ENCODE results near the gene DROSHA.

DROSHA gene

GRCh38 chr5:31496891-31497290, 35.0 kb downstream of the DROSHA start:
- Histone ChIP-seq H3K9me3 (ENCODE audit: control insufficient read depth, insufficient read depth, low read length) (no peaks in the 10 kb centered on the region), H3K36me3 (ENCODE audit: insufficient read depth, low read length) (peaks cover 25% of the 10 kb centered on the region), H3K4me1 (ENCODE audit: insufficient read depth, low read length) (peaks cover 13% of the 10 kb centered on the region; the same call in 1 of the 2 replicates), H3K9ac (ENCODE audit: low read depth, low read length) (no peak overlapping the region)

GRCh38 chr5:31496301-31496700, 35.6 kb downstream of the DROSHA start:
- Histone ChIP-seq H3K36me3 (ENCODE audit: insufficient read depth, low read length) (peaks cover 22% of the 10 kb centered on the region), H3K9ac (ENCODE audit: low read depth, low read length) (no peak overlapping the region), H3K4me1 (ENCODE audit: insufficient read depth, low read length) (peaks cover 16% of the 10 kb centered on the region; the same call in 1 of the 2 replicates), H3K9me3 (ENCODE audit: control insufficient read depth, insufficient read depth, low read length) (no peaks in the 10 kb centered on the region)

GRCh38 chr5:31495336-31495735, 36.6 kb downstream of the DROSHA start:
- Histone ChIP-seq H3K4me1 (ENCODE audit: insufficient read depth, low read length) (peaks cover 26% of the 10 kb centered on the region; the same call in 1 of the 2 replicates), H3K36me3 (ENCODE audit: insufficient read depth, low read length) (peaks cover 17% of the 10 kb centered on the region), H3K9me3 (ENCODE audit: control insufficient read depth, insufficient read depth, low read length) (no peaks in the 10 kb centered on the region), H3K9ac (ENCODE audit: low read depth, low read length) (no peak overlapping the region)

GRCh38 chr5:31492869-31493268, 39.0 kb downstream of the DROSHA start:
- peaks cover 27% of the 10 kb centered on the region; the same call in 1 of the 2 replicates for H3K4me1 ChIP-seq (ENCODE audit: insufficient read depth, low read length)
- peaks cover 7% of the 10 kb centered on the region for H3K36me3 ChIP-seq (ENCODE audit: insufficient read depth, low read length)

GRCh38 chr5:31487506-31487905, 44.4 kb downstream of the DROSHA start:
- Histone ChIP-seq H3K9ac (ENCODE audit: low read depth, low read length) (no peak overlapping the region), H3K36me3 (ENCODE audit: insufficient read depth, low read length) (no peaks in the 10 kb centered on the region; the same call in 1 of the 2 replicates), H3K4me1 (ENCODE audit: insufficient read depth, low read length) (peaks cover 16% of the 10 kb centered on the region; the same call in 1 of the 2 replicates), H3K9me3 (ENCODE audit: control insufficient read depth, insufficient read depth, low read length) (no peaks in the 10 kb centered on the region)

More at GRCh38 chr5:31492869-31493268, 39.0 kb downstream of the DROSHA start:
- Histone ChIP-seq H3K9ac (ENCODE audit: low read depth, low read length) (no peak overlapping the region), H3K9me3 (ENCODE audit: control insufficient read depth, insufficient read depth, low read length) (no peaks in the 10 kb centered on the region)

GRCh38 chr5:31486441-31486840, 45.5 kb downstream of the DROSHA start:
- Histone ChIP-seq H3K9ac (ENCODE audit: low read depth, low read length) (no peak overlapping the region), H3K4me1 (ENCODE audit: insufficient read depth, low read length) (peaks cover 12% of the 10 kb centered on the region; the same call in 1 of the 2 replicates), H3K9me3 (ENCODE audit: control insufficient read depth, insufficient read depth, low read length) (no peaks in the 10 kb centered on the region), H3K36me3 (ENCODE audit: insufficient read depth, low read length) (peaks cover 2% of the 10 kb centered on the region; the same call in 1 of the 2 replicates)

GRCh38 chr5:31485376-31486207, 46.3 kb downstream of the DROSHA start:
- Histone ChIP-seq H3K4me1 (ENCODE audit: insufficient read depth, low read length) (0 out of 2 replicates have a peak, but pooled peaks cover 3% of the 10 kb centered on the region), H3K36me3 (ENCODE audit: insufficient read depth, low read length) (peaks cover 2% of the 10 kb centered on the region; the same call in 1 of the 2 replicates), H3K9me3 (ENCODE audit: control insufficient read depth, insufficient read depth, low read length) (no peaks in the 10 kb centered on the region), H3K9ac (ENCODE audit: low read depth, low read length) (no peak overlapping the region)

- Histone ChIP-seq H3K36me3 (ENCODE audit: insufficient read depth, low read length) (peaks cover 2% of the 10 kb centered on the region), H3K9me3 (ENCODE audit: control insufficient read depth, insufficient read depth, low read length) (no peaks in the 10 kb centered on the region), H3K9ac (ENCODE audit: low read depth, low read length) (no peak overlapping the region)
Measured at GRCh38 chr5:31481531-31482165, 50.2 kb downstream of the DROSHA start.

GRCh38 chr5:31479706-31480105, 52.2 kb downstream of the DROSHA start:
- peaks cover 7% of the 10 kb centered on the region for H3K36me3 ChIP-seq (ENCODE audit: insufficient read depth, low read length)
- H3K9ac ChIP-seq (ENCODE audit: low read depth, low read length), result no peak overlapping the region
- H3K4me1 ChIP-seq (ENCODE audit: insufficient read depth, low read length), result no peaks in the 10 kb centered on the region
- H3K9me3 ChIP-seq (ENCODE audit: control insufficient read depth, insufficient read depth, low read length), result no peaks in the 10 kb centered on the region

More at GRCh38 chr5:31481531-31482165, 50.2 kb downstream of the DROSHA start:
- no peaks in the 10 kb centered on the region for H3K4me1 ChIP-seq (ENCODE audit: insufficient read depth, low read length)

- Histone ChIP-seq H3K9me3 (ENCODE audit: control insufficient read depth, insufficient read depth, low read length) (no peaks in the 10 kb centered on the region), H3K36me3 (ENCODE audit: insufficient read depth, low read length) (peaks cover 7% of the 10 kb centered on the region), H3K9ac (ENCODE audit: low read depth, low read length) (no peak overlapping the region), H3K4me1 (ENCODE audit: insufficient read depth, low read length) (no peaks in the 10 kb centered on the region)
Measured at GRCh38 chr5:31478901-31479300, 53.0 kb downstream of the DROSHA start.

- Histone ChIP-seq H3K4me1 (ENCODE audit: insufficient read depth, low read length) (no peaks in the 10 kb centered on the region), H3K9me3 (ENCODE audit: control insufficient read depth, insufficient read depth, low read length) (no peaks in the 10 kb centered on the region), H3K9ac (ENCODE audit: low read depth, low read length) (no peak overlapping the region), H3K36me3 (ENCODE audit: insufficient read depth, low read length) (peaks cover 7% of the 10 kb centered on the region)
Measured at GRCh38 chr5:31477971-31478370, 53.9 kb downstream of the DROSHA start.

GRCh38 chr5:31477516-31477915, 54.4 kb downstream of the DROSHA start:
- peaks cover 7% of the 10 kb centered on the region for H3K36me3 ChIP-seq (ENCODE audit: insufficient read depth, low read length)
- H3K4me1 ChIP-seq (ENCODE audit: insufficient read depth, low read length), result no peaks in the 10 kb centered on the region
- H3K9ac ChIP-seq (ENCODE audit: low read depth, low read length), result no peak overlapping the region
- H3K9me3 ChIP-seq (ENCODE audit: control insufficient read depth, insufficient read depth, low read length), result no peaks in the 10 kb centered on the region

- no peaks in the 10 kb centered on the region for H3K9me3 ChIP-seq (ENCODE audit: control insufficient read depth, insufficient read depth, low read length)
- H3K4me1 ChIP-seq (ENCODE audit: insufficient read depth, low read length), result no peaks in the 10 kb centered on the region
- H3K9ac ChIP-seq (ENCODE audit: low read depth, low read length), result no peak overlapping the region
- H3K36me3 ChIP-seq (ENCODE audit: insufficient read depth, low read length), result peaks cover 6% of the 10 kb centered on the region
Measured at GRCh38 chr5:31476738-31477141, 55.2 kb downstream of the DROSHA start.

- no peaks in the 10 kb centered on the region for H3K9me3 ChIP-seq (ENCODE audit: control insufficient read depth, insufficient read depth, low read length)
- H3K9ac ChIP-seq (ENCODE audit: low read depth, low read length), result no peak overlapping the region
- H3K4me1 ChIP-seq (ENCODE audit: insufficient read depth, low read length), result no peaks in the 10 kb centered on the region
- H3K36me3 ChIP-seq (ENCODE audit: insufficient read depth, low read length), result peaks cover 12% of the 10 kb centered on the region
Measured at GRCh38 chr5:31471916-31472315, 60.0 kb downstream of the DROSHA start.

Measured in ES-I3 (cell line).